ENCODE results near the gene HECTD1.
"Not testable (repeated sequence)": the region's sequence is repeated elsewhere in the genome, so short reads cannot be mapped to it uniquely, and the experiment has no call there.

DNA sequence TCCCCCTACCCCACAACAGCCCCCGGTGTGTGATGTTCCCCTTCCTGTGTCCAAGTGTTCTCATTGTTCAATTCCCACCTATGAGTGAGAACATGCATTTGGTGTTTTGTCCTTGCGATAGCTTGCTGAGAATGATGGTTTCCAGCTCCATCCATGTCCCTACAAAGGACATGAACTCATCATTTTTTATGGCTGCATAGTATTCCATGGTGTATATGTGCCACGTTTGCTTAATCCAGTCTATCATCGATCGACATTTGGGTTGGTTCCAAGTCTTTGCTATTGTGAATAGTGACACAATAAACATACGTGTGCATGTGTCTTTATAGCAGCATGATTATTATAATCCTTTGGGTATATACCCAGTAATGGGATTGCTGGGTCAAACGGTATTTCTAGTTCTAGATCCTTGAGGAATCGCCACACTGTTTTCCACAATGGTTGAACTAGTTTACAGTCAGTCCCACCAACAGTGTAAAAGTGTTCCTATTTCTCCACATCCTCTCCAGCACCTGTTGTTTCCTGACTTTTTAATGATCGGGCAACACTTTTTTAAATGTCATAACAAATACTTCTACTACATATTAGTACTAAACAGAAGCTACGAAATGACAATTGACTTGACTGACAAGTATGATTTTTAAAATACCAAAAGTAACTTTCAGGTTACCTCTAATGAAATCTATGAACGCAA, 3.5 kb downstream of the HECTD1 start:
- not testable (repeated sequence) for TF ChIP-seq POLR2AphosphoS5 (IDR thresholded peaks at IDR 0.05; ENCODE audit: low read depth)
- TF ChIP-seq, protein P1, sequence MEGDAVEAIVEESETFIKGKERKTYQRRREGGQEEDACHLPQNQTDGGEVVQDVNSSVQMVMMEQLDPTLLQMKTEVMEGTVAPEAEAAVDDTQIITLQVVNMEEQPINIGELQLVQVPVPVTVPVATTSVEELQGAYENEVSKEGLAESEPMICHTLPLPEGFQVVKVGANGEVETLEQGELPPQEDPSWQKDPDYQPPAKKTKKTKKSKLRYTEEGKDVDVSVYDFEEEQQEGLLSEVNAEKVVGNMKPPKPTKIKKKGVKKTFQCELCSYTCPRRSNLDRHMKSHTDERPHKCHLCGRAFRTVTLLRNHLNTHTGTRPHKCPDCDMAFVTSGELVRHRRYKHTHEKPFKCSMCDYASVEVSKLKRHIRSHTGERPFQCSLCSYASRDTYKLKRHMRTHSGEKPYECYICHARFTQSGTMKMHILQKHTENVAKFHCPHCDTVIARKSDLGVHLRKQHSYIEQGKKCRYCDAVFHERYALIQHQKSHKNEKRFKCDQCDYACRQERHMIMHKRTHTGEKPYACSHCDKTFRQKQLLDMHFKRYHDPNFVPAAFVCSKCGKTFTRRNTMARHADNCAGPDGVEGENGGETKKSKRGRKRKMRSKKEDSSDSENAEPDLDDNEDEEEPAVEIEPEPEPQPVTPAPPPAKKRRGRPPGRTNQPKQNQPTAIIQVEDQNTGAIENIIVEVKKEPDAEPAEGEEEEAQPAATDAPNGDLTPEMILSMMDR (IDR thresholded peaks at IDR 0.05; ENCODE audit: insufficient read depth, low read length): not testable (repeated sequence)

Measured in HL-60 (cell line).